ENCODE data around the gene OR51G1.
"Not testable (repeated sequence)": the region's sequence is repeated elsewhere in the genome, so short reads cannot be mapped to it uniquely, and the experiment has no call there.

Gene OR51G1, protein sequence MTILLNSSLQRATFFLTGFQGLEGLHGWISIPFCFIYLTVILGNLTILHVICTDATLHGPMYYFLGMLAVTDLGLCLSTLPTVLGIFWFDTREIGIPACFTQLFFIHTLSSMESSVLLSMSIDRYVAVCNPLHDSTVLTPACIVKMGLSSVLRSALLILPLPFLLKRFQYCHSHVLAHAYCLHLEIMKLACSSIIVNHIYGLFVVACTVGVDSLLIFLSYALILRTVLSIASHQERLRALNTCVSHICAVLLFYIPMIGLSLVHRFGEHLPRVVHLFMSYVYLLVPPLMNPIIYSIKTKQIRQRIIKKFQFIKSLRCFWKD

DNA sequence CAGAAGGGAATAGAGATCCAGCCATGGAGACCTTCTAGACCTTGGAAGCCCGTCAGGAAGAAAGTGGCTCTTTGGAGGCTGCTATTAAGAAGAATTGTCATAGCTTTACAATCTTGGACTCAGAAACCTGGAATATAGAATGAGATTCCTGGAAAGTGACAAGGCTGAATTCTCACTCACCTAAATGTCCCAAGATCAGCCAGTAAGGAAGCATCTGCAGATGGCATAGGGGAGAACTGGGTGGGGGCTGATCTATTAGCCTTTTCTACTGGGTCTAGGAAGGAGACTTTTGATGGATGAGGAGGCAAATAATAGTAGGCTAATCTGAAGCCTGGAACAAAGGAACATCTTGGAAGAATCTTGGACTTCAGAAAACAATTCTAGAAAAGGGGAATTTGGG lies at the start of gene OR51G1:
TSS of gene OR51G1 (minus strand) at position 101 of the 400 bp plus-strand sequence. CDS start at position 101, 0 bp downstream.
- DNase-seq = no peak

DNA sequence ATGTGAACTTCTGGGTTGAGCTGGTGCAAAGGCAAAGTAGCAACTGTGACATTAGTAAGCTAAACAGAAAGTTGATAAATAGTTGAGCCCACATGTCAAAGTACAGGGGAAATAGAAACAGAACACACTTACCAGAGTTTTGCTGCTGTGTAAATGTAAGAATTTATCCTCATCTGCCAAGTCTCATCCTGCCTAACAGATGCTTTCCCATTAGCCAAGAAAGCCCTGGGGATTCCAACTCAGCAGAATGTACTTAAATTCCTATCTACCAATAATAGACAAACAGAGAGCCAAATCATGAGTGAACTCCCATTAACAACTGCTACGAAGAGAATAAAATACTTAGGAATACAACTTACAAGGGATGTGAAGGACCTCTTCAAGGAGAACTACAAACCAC lies 38.7 kb upstream of the OR51G1 start:
- no peak for DNase-seq

DNA sequence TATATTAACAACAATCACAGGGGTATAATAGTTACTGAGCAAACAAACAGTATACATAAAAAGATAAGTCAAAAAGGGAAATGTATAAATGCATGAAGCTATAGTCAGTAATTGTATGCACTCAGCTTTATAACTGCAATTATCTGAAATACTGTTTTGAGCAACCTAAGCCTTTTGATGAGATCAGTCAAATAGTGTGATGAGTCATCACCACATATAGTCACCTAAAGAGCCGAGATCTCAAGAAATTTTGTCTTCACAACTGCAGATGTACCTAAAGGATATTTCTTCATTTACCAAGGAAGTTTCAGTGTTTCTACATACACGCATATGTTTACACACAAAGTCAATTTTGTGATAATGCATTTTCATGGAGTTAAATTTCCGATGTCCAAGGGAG lies 36.7 kb upstream of the OR51G1 start:
- no peak for DNase-seq

DNA sequence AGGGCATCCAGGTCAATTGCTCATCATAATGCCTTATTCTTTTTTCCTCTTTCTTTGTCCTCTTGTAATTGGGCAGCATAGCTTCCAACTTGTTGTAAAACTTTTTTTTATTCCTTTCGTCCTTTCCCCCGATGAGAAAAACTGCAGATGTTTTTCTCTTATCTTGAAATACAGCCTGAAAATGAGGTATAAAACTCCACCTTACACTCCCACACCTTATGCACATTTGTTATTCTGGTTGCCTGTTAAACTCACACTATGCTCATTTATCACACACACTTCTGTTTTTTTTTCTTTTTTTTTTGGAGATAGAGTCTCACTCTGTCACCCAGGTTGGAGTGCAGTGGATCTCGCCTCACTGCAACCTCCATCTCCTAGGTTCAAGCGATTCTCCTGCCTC lies 33.3 kb upstream of the OR51G1 start:
- DNase-seq = no peak

DNA sequence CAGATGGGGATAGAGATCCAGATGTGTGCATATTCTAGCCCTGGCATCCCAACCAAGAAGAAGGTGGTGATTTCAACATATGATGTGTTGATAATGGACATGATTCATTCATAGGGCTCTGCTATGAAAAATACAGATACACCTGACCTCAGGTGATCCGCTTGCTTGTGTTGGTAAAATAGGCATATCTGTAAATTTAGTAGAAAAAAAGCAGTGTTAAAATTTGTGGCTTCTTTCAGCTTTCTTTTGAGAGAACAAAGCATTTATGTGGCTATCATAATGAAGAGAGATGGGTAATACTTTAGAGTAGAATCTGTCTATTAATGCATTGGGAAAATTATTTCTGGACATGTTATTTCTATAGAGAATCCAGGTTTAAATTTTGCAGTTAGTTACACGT lies 31.5 kb upstream of the OR51G1 start, which contains the start of gene OR51A2:
TSS of gene OR51A2 (minus strand) at position 101 of the 400 bp plus-strand sequence. CDS start at position 101, 0 bp downstream.
- DNase-seq = not testable (repeated sequence)

DNA sequence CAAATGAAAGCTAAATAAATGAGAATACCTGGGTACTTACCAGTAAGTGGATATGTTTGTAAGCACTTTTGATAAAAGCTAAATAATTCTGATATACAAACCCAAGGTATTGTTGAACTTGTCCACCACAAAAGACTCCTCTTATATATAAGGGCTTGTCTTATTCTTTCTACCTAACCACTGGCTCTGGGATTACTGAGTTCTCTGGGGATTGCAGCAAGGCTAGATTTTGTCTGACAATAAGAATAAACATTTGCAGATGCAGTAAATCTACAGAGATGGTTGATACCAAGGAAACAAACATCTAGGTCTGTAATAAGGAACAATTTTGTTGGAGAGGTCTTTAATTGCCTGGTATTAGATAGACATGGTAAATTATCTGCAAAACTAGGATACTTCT lies 23.4 kb upstream of the OR51G1 start, which contains the start of gene OR51A4:
TSS of gene OR51A4 (minus strand) at position 101 of the 400 bp plus-strand sequence. CDS start 505 bp downstream, outside the sequence.
- DNase-seq = no peak

DNA sequence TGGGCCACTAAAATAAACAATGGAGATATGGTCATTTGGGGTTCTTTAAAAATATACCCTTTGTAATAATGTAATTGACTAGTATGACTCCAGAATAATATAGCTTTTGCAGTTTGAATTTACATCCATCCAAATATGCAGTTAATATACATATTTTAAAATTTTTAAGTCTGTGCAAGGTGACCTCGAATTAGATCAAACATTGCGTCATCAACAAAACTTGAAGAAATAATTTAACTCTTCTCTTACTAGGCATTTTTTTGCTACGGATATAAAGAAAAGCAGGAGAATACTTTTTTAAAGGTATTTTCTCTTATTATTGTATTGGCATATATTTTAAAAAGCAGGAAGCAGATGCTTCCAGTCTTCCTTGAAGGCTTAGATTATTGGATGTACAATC lies 12.6 kb upstream of the OR51G1 start:
- DNase-seq = no peak

DNA sequence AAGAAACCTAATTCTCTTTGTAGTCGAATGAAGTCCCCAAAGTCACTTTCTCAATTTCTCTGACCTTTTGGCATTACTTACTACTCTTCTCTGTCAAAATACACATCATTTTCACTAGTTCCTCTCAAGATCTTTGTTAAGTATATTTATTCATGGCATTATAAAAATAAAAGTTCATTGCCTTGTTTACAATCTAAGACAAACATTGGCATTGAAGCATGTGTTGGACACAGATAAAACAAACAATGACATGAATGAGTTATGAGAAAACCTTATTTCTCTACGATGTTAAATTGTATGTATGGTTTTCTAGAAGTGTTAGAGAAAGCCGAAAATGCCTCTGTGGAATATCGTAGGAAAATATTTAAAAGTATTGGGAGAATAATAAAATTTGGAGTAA lies 8.6 kb upstream of the OR51G1 start:
- no peak for DNase-seq

DNA sequence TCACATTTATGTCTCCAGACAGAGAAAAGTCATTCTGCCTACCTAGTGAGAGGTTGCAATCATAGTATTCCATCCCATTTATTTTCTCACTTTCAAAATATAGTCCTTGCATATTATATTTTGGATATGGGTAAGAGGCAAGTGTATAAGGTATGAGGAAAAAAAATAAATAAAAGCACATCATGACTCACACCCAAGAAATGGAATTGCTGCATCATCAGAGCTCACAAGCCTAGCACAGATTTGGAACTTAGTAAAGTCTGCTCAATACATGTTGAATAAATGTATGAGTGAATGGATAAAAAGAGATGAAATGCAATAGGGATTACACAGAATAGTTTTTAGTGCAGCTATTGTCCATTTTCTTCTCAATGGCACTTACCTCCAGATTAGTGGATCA lies 2.5 kb upstream of the OR51G1 start:
- no peak for DNase-seq

DNA sequence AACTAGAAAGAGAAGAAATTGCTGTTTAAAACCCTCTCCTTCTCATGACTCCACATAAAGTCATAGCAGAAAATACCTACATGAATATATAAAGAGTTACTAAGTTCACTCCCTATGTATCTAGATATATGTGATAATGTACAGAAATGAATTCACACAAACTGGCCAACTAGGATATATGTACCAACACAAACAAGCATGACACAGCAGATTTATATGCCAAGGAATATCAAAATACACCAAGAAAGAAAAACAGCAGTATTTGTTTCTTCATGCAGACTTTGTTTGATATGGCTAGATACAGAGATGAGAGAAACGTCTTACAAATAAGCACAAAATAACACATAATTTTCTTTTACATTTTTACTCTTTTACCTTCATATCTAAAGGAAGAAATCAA lies 1.8 kb downstream of the OR51G1 start:
- no peak for DNase-seq

DNA sequence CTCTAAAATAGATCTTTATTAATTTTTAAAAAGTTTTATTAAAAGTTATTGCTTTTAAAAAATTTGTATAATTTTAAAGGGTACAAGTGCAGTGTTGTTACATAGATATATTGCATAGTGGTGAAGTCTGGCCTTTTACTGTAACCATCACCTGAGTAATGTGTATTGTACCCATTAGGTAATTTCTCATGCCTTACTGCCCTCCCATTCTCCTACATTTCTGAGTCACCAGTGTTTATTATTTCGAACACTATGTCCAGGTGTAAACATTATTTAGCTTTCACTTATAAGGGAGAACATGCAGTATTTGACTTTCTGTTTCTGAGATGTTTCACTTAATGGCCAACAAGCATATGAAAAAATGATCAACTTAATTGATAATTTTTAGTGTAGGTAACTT lies 2.3 kb downstream of the OR51G1 start:
- DNase-seq = no peak

DNA sequence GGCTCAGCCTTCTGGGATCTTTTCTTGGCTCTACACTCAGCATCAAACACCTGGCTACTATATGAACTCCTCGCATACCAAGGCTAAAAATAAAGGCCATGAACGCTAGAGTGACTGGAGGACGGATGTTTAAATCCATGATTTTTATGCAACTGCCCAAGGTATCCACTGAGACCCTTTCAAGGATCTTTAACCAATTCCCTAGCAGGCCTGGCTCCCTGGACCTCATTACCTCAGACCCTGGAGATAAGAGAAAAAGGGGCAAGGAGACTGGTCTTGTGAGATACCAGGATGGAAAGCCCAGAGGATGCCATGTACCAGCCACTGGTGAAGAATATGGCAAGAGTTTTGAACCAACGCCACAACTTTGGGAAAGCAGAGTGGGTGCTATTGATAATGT lies 4.9 kb downstream of the OR51G1 start, which contains the start of gene OR51G2:
TSS of gene OR51G2 (minus strand) at position 101 of the 400 bp plus-strand sequence. CDS start 3,687 bp downstream, outside the sequence.
- DNase-seq = no peak

DNA sequence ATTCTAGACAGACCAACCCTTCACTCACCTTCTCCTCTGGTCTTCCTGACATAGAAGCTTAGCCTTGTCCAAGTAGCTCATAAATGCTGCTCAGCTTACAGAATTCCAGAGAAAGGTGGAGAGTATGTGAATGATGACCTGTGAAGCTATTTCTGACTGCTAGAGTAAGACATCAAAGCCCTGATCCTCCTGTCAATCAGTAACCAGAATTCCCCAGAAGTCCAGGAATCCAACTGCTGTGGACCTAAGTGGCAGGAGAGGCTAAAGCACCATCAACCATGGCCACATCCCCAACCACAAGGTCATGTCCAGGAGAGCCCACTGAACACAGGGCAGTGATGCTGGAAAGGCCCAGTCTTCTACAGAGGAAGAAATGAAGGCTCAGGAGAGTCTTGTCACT lies 7.6 kb downstream of the OR51G1 start:
- DNase-seq = no peak

DNA sequence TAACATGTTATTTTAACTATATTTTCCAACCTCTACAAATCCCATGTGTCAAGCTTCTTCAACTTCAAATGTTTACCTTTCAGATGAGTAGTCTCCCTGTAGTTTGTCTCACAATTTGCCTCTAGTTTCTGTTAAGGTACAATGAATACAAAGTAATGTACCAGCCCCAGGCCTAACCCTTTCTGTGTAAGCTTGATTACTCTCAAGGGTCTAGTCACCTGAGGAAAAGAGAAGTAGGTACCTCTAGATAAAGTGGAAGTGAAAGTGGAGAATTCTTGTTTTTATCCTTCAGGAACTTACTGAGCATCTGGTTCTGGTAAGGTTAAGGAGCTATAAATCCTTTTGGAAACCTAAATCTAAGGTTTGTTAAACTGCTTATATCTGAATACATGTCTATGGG lies 20.7 kb downstream of the OR51G1 start, which contains the start of gene OR51A7:
TSS of gene OR51A7 (plus strand) at position 300 of the 400 bp plus-strand sequence. CDS start 3,587 bp downstream, outside the sequence.
- DNase-seq = no peak

DNA sequence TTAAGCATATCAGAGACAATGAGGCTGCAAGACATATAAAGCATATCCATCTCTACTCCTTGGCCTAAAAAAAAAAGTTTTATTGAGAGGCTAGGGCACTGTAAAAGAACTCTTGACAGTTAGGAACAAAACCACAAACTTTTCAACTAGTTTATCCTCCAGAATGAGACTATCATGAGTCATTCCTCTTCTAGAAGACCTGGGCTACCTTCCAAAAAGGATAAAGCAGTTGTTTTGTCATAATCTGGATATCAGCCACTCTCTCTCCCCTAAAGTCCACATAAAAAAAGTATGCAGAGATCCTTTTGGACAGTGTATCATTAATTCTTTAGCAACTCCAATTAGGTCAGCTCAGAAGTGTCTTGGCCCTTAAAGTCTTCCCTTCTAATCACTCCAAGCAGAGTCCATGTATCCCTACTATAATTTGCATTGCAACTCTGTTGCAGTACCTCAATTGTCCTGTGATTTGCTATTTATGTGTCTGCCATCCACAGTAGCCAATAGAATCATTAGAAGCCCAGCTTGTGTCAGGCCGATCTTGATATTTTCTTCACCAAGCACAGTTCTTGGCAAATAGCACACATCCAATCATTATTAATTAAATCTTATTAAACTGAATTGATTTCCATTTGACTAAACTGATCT lies 32.0 kb downstream of the OR51G1 start:
- no peak for DNase-seq

DNA sequence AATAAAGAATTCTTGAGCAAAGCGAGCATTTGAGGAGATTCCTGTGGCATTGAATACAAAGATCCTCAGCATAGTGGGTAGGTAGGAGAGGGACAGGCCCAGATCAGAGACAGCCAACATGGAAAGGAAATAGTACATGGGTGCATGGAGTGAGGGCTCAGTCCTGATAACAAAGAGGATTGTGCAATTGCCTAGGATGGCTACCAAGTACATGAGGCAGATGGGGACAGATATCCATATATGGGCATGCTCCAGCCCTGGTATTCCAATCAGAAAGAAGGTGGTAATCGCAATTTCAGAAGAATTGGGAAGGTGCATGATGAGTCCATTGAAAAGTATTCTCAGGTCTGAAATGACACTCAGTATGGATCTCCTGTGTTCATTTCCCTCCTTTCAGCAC lies 33.9 kb downstream of the OR51G1 start:
- no peak for DNase-seq

DNA sequence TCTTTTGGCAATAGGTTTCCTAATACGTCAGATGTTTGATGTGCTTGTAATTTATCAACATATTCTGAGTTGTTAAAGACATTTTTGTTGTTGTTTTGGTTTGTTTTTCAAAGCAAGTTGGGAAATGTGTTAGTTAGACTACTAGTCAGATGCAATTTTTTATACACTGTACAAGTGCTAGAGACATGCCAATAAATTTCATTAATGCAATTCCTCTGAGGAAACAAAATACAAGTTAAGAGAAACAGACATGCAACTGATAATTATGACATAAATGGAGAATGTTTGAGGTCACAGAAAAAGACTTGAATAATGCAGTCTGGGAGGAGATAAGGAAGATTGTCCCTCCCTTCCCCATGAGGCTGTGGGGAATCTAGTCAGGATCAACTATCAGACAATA lies 36.5 kb downstream of the OR51G1 start:
- DNase-seq = no peak

DNA sequence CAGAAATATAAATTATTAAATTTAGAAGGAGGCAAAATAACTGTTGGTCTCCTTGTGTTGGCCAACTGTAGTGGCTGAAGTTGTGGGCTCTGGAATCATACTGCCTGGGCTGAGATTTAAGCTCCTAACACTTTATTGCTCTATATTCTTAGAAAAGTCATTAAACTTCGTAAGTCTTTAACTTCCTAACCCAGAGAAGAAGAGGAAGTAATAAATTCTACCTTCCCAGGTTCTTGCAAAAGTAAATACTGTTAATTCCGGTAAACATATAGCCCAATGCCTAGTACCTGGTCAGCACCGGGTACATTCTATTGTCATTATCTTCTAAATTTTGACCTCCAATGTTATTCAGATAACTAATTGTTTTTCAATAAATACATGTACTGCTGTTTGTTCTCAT lies 38.0 kb downstream of the OR51G1 start:
- no peak for DNase-seq

DNA sequence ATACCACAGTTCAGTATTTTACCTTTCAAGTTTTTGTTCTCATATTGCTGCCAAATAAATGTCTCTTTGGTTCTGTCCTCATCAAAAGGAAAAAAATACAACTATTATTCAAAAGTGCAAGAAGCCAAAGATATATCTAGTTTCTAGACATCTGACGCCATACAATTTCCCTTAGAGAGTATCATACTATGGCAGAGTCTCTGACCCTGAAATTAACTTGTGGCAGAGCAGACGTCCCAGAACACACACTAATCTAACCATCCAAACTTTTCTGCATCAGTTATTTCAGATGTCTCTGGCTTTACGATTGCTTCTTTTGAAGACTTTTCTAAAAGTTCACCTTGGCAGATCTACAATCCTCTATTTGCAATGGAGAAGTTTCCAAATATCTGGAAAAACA lies 39.8 kb downstream of the OR51G1 start:
- DNase-seq = no peak

DNA sequence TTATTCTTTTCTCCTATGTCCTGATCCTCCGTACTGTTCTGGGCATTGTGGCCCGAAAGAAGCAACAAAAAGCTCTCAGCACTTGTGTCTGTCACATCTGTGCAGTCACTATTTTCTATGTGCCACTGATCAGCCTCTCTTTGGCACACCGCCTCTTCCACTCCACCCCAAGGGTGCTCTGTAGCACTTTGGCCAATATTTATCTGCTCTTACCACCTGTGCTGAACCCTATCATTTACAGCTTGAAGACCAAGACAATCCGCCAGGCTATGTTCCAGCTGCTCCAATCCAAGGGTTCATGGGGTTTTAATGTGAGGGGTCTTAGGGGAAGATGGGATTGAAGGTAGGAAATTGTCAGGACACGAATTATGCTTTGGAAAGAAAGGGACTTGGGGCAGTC lies 41.6 kb downstream of the OR51G1 start:
- DNase-seq = no peak

DNA sequence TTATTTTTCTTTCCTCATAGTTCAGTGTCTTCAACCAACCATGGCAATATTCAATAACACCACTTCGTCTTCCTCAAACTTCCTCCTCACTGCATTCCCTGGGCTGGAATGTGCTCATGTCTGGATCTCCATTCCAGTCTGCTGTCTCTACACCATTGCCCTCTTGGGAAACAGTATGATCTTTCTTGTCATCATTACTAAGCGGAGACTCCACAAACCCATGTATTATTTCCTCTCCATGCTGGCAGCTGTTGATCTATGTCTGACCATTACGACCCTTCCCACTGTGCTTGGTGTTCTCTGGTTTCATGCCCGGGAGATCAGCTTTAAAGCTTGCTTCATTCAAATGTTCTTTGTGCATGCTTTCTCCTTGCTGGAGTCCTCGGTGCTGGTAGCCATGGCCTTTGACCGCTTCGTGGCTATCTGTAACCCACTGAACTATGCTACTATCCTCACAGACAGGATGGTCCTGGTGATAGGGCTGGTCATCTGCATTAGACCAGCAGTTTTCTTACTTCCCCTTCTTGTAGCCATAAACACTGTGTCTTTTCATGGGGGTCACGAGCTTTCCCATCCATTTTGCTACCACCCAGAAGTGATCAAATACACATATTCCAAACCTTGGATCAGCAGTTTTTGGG lies 42.2 kb downstream of the OR51G1 start, which contains the start of gene OR51T1:
TSS of gene OR51T1 (plus strand) at position 41 of the 641 bp plus-strand sequence. CDS start at position 41, 0 bp downstream.
- no peak for DNase-seq

DNA sequence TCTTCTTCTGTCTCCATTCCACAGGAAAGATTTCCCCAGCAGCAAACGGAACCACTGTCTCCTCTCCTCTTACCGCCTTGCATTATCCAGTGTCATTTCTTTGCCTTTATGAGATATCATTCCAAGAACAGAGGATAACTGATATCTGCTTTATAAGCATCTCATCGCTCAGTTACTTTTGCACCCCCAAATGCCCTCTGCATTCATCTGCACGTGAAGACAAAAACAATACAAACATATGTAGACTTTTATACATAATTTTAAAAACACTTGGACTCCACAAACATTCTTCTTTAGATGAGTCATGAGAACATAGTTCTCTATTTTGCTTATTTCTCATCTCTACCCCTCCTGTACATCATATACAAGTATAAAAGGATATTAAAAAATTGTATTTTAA lies 43.0 kb downstream of the OR51G1 start:
- DNase-seq = no peak

Data from GDM1 (cell line).